Upper lobe of left lung (tissue), 4 donors: ENCODE results near the gene OR2K2.

Experiments used
- CTCF ChIP-seq, 6 experiments: fragments of 450-650 bp in 4 of 6; fragments of 200-600 bp in 2 of 6; sonication (generic) in 2 of 6; IDR thresholded peaks; one replicate each; pipeline ENCODE4 v1.5.1; 2016 to 2019; ENCODE audit warnings: antibody characterized with exemption in 6 of 6
- POLR2A ChIP-seq, 4 donors: fragments of 450-650 bp; IDR thresholded peaks; one replicate each; pipeline ENCODE4 v1.5.1; 2016 to 2017; ENCODE audit warnings: antibody characterized with exemption in 4 of 4, mild to moderate bottlenecking in 2 of 4

GRCh38 chr9:111349766-111350165 lies 19.7 kb upstream of the OR2K2 start:
- TF ChIP-seq POLR2A (IDR thresholded peaks at IDR 0.05) (no peak), CTCF (IDR thresholded peaks at IDR 0.05) (no peak)
